ENCODE measurements around the gene RIPPLY1.
"Not testable (repeated sequence)": the region's sequence is repeated elsewhere in the genome, so short reads cannot be mapped to it uniquely, and the experiment has no call there.

Gene RIPPLY1

GRCh38 chrX:106905064-106905708 is 2.0 kb upstream of the RIPPLY1 start:
- DNase-seq: no peak

GRCh38 chrX:106903856-106904528 is 851 bp upstream of the RIPPLY1 start:
- DNase-seq: no peak

GRCh38 chrX:106902684-106903083 is 457 bp downstream of the RIPPLY1 start:
- DNase-seq: no peak

GRCh38 chrX:106901781-106902219 is 1.3 kb downstream of the RIPPLY1 start:
- no peak for DNase-seq

- DNase-seq: no peak
These were observed 1.8 kb downstream of the RIPPLY1 start for GRCh38 chrX:106901341-106901740.

GRCh38 chrX:106899841-106900240 is 3.3 kb downstream of the RIPPLY1 start:
- no peak for DNase-seq

GRCh38 chrX:106899276-106899675 is 3.9 kb downstream of the RIPPLY1 start:
- DNase-seq: no peak

GRCh38 chrX:106898462-106898861 is 4.7 kb downstream of the RIPPLY1 start:
- DNase-seq: no peak

- DNase-seq: no peak
These were observed 5.9 kb downstream of the RIPPLY1 start for GRCh38 chrX:106897259-106897658.

GRCh38 chrX:106894978-106895452 is 8.1 kb downstream of the RIPPLY1 start:
- no peak for DNase-seq

GRCh38 chrX:106894392-106894909 is 8.7 kb downstream of the RIPPLY1 start:
- DNase-seq: no peak

- DNase-seq: no peak
These were observed 11.2 kb downstream of the RIPPLY1 start for GRCh38 chrX:106891762-106892460.

- DNase-seq: no peak
These were observed 13.7 kb downstream of the RIPPLY1 start for GRCh38 chrX:106889468-106889867.

GRCh38 chrX:106875151-106875550 is 28.0 kb downstream of the RIPPLY1 start:
- DNase-seq: no peak

GRCh38 chrX:106874075-106874474 is 29.1 kb downstream of the RIPPLY1 start:
- DNase-seq: no peak

- DNase-seq: not testable (repeated sequence)
These were observed 30.3 kb downstream of the RIPPLY1 start for GRCh38 chrX:106872796-106873195.

GRCh38 chrX:106863697-106864096 is 39.4 kb downstream of the RIPPLY1 start:
- no peak for DNase-seq

GRCh38 chrX:106862972-106863688 is 40.0 kb downstream of the RIPPLY1 start:
- DNase-seq: no peak
